ENCODE results near the gene MR1. TPM values are rescaled to one million over a fixed set of nuclear protein-coding genes. Genes with fewer than 3 reads are reported as not detected.

Gene MR1
- total and polyA plus RNA-seq, 2 donors (not counting 1 experiment from before 2014, with no cell fraction given), result 41.6 to 42.1 TPM

GRCh38 chr1:181106022-181106312, 72.2 kb downstream of the MR1 start:
- H3K4me3 ChIP-seq (replicated peaks in 1 of 4; ENCODE audit: control extremely low read depth in 1 of 4, insufficient read depth in 1 of 4, low read depth in 3 of 4, low read length in 4 of 4), result no peak overlapping the region
- no peak for DNase-seq (ENCODE audit: low read depth in 2 of 2)
- H3K79me2 ChIP-seq (ENCODE audit: control insufficient read depth, insufficient read depth, low read length), result peaks cover 6% of the 10 kb centered on the region
- H3K9me3 ChIP-seq (ENCODE audit: control insufficient read depth, insufficient read depth, low read depth, low read length), result no peaks in the 10 kb centered on the region
- peak overlapping the region; percentile 32 for H2AFZ ChIP-seq (ENCODE audit: low read length)
- H3K27ac ChIP-seq (ENCODE audit: insufficient read depth, low read length), result no peak overlapping the region
- no peak for TF ChIP-seq CTCF (conservative IDR thresholded peaks at IDR 0.05 in 1 of 2, IDR thresholded peaks at IDR 0.05 in 1 of 2; ENCODE audit: low read depth in 1 of 2, low read length in 2 of 2)
- TF ChIP-seq EZH2 (IDR thresholded peaks at IDR 0.05; ENCODE audit: low read length, missing control alignments), result no peak
- no peaks in the 10 kb centered on the region for H3K36me3 ChIP-seq (ENCODE audit: control insufficient read depth, insufficient read depth, low read length)
- H3K9ac ChIP-seq (ENCODE audit: insufficient read depth, low read length), result no peak overlapping the region
- peaks cover 38% of the 10 kb centered on the region for H3K4me1 ChIP-seq (ENCODE audit: control insufficient read depth, extremely low read depth, insufficient read depth, low read length)
- no peaks in the 10 kb centered on the region for H4K20me1 ChIP-seq (ENCODE audit: control insufficient read depth, extremely low read depth, insufficient read depth, low read length)
- no peaks in the 10 kb centered on the region for H3K27me3 ChIP-seq (ENCODE audit: control insufficient read depth, insufficient read depth, low read length)
- peak overlapping the region; percentile 77 for H3K4me2 ChIP-seq (ENCODE audit: extremely low read depth, insufficient read depth, low read length)

- Histone ChIP-seq H3K9ac (ENCODE audit: insufficient read depth, low read length) (no peak overlapping the region), H3K79me2 (ENCODE audit: control insufficient read depth, insufficient read depth, low read length) (peaks cover 6% of the 10 kb centered on the region), H2AFZ (ENCODE audit: low read length) (no peak overlapping the region), H3K4me3 (replicated peaks in 1 of 4; ENCODE audit: control extremely low read depth in 1 of 4, insufficient read depth in 1 of 4, low read depth in 3 of 4, low read length in 4 of 4) (no peak overlapping the region), H3K4me1 (ENCODE audit: control insufficient read depth, extremely low read depth, insufficient read depth, low read length) (peaks cover 33% of the 10 kb centered on the region), H3K9me3 (ENCODE audit: control insufficient read depth, insufficient read depth, low read depth, low read length) (no peaks in the 10 kb centered on the region), H3K36me3 (ENCODE audit: control insufficient read depth, insufficient read depth, low read length) (no peaks in the 10 kb centered on the region), H3K4me2 (ENCODE audit: extremely low read depth, insufficient read depth, low read length) (no peak overlapping the region), H4K20me1 (ENCODE audit: control insufficient read depth, extremely low read depth, insufficient read depth, low read length) (no peaks in the 10 kb centered on the region), H3K27me3 (ENCODE audit: control insufficient read depth, insufficient read depth, low read length) (no peaks in the 10 kb centered on the region), H3K27ac (ENCODE audit: insufficient read depth, low read length) (no peak overlapping the region)
- DNase-seq (ENCODE audit: low read depth in 2 of 2), result no peak
- TF ChIP-seq EZH2 (IDR thresholded peaks at IDR 0.05; ENCODE audit: low read length, missing control alignments) (no peak), CTCF (conservative IDR thresholded peaks at IDR 0.05 in 1 of 2, IDR thresholded peaks at IDR 0.05 in 1 of 2; ENCODE audit: low read depth in 1 of 2, low read length in 2 of 2) (no peak)
These were observed 72.7 kb downstream of the MR1 start for GRCh38 chr1:181106479-181106878.

GRCh38 chr1:181107711-181108110, 73.9 kb downstream of the MR1 start:
- DNase-seq (ENCODE audit: low read depth in 2 of 2), result no peak
- no peak overlapping the region for H3K4me3 ChIP-seq (replicated peaks in 1 of 4; ENCODE audit: control extremely low read depth in 1 of 4, insufficient read depth in 1 of 4, low read depth in 3 of 4, low read length in 4 of 4)
- H2AFZ ChIP-seq (ENCODE audit: low read length), result no peak overlapping the region
- H3K4me1 ChIP-seq (ENCODE audit: control insufficient read depth, extremely low read depth, insufficient read depth, low read length), result peaks cover 34% of the 10 kb centered on the region
- H3K79me2 ChIP-seq (ENCODE audit: control insufficient read depth, insufficient read depth, low read length), result peaks cover 6% of the 10 kb centered on the region
- H3K9me3 ChIP-seq (ENCODE audit: control insufficient read depth, insufficient read depth, low read depth, low read length), result no peaks in the 10 kb centered on the region
- H3K27ac ChIP-seq (ENCODE audit: insufficient read depth, low read length), result no peak overlapping the region
- H4K20me1 ChIP-seq (ENCODE audit: control insufficient read depth, extremely low read depth, insufficient read depth, low read length), result no peaks in the 10 kb centered on the region
- no peak overlapping the region for H3K9ac ChIP-seq (ENCODE audit: insufficient read depth, low read length)
- no peak for TF ChIP-seq EZH2 (IDR thresholded peaks at IDR 0.05; ENCODE audit: low read length, missing control alignments)
- TF ChIP-seq CTCF (conservative IDR thresholded peaks at IDR 0.05 in 1 of 2, IDR thresholded peaks at IDR 0.05 in 1 of 2; ENCODE audit: low read depth in 1 of 2, low read length in 2 of 2), result no peak
- no peak overlapping the region for H3K4me2 ChIP-seq (ENCODE audit: extremely low read depth, insufficient read depth, low read length)
- H3K27me3 ChIP-seq (ENCODE audit: control insufficient read depth, insufficient read depth, low read length), result no peaks in the 10 kb centered on the region
- H3K36me3 ChIP-seq (ENCODE audit: control insufficient read depth, insufficient read depth, low read length), result no peaks in the 10 kb centered on the region
